HUES48 (cell line): ENCODE measurements around the gene STXBP6.
"Not testable (repeated sequence)": the region's sequence is repeated elsewhere in the genome, so short reads cannot be mapped to it uniquely, and the experiment has no call there.

Source experiments
- H3K27ac ChIP-seq: one replicate; pipeline ENCODE4 v1.7.0; 2013; ENCODE audit warnings: low read depth, low read length, inconsistent platforms
- H3K27me3 ChIP-seq: 2 replicates; pipeline ENCODE4 v1.6.1; 2013; ENCODE audit warnings: mild to moderate bottlenecking, low read length; ENCODE audit not compliant: control insufficient read depth, insufficient read depth
- H3K36me3 ChIP-seq: 2 replicates; pipeline ENCODE4 v1.6.1; 2013; ENCODE audit warnings: low read length; ENCODE audit not compliant: control insufficient read depth, insufficient read depth
- H3K4me1 ChIP-seq: 2 replicates; pipeline ENCODE4 v1.6.1; 2013; ENCODE audit warnings: mild to moderate bottlenecking, low read length; ENCODE audit not compliant: control insufficient read depth, insufficient read depth
- H3K4me3 ChIP-seq: 2 replicates; pipeline ENCODE4 v1.5.1; 2013; ENCODE audit warnings: mild to moderate bottlenecking, low read depth, low read length
- H3K9ac ChIP-seq: 2 replicates; pipeline ENCODE4 v1.6.1; 2013; ENCODE audit warnings: mild to moderate bottlenecking, low read depth, low read length, moderate library complexity
- H3K9me3 ChIP-seq: 2 replicates; pipeline ENCODE4 v1.6.1; 2013; ENCODE audit warnings: low read length; ENCODE audit not compliant: control insufficient read depth, insufficient read depth

The STXBP6 gene

DNA sequence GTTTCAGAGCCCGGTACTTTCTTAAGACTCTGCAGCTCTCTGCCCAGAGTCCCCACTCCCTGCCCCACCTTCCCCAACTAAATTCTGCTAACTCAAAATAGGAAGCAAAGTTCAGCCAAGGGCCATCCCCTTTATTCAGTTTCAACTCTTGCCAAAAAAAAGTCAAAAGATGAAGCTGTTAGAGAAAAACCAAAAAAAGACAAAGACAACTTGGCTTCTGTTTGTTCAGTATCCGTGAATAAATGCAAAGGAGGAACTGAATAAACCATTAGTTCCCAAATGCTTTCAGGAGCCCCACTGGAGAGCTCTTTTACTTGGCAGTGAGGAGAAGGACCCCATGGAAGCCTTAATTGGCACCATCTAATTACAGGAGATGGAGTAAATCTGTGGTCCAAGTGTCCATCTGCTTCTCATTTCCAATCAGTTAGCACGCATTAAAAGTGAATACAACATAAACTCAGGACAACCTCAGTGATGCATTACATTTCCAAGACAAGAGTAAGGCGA, 260.5 kb downstream of the STXBP6 start:
- Histone ChIP-seq H3K4me1 (no peaks in the 10 kb centered on the region), H3K27ac (no peak overlapping the region), H3K9ac (no peak overlapping the region), H3K4me3 (no peak overlapping the region), H3K9me3 (no peaks in the 10 kb centered on the region), H3K36me3 (no peaks in the 10 kb centered on the region), H3K27me3 (no peaks in the 10 kb centered on the region)

DNA sequence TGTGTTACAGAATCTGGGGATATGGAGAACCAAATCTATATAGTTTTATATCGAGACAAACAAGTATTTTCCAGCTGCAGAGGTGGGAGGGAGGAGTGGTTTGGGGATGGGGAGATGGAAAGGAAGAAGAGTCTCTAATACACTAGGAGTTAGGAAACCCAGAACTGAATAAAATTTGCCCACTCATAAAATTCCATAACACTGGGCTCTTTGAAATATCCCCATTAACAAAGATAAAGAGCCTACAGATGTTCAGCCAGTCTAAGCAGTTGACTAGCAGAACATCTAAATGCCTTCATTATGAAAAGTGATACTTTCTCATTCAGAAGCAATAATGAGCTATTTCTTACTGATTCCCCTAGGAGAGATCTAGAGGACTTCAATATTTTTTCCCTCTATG, 264.2 kb downstream of the STXBP6 start:
- no peaks in the 10 kb centered on the region for H3K27me3 ChIP-seq
- no peaks in the 10 kb centered on the region for H3K36me3 ChIP-seq
- H3K9me3 ChIP-seq, result no peaks in the 10 kb centered on the region
- H3K4me3 ChIP-seq, result no peak overlapping the region
- H3K9ac ChIP-seq, result no peak overlapping the region
- no peak overlapping the region for H3K27ac ChIP-seq
- no peaks in the 10 kb centered on the region for H3K4me1 ChIP-seq

DNA sequence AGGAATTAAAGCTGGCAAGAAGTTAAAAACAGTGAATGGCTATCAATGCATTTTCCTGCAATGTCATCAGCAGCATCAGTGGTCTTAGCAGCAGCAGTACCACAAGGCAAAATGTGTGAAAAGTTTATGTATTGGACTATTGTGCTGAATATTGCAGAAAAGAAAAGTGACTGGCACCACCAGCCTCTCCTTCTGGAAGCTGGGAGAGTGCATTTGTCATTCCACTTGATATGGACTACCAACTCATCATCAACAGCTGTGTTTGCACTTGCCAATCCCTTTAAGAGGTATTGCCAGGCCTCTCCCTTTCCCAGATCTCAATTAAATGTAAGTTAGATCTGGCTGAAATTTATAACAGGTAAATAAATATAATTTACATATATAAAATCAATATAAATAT, 265.0 kb downstream of the STXBP6 start:
- Histone ChIP-seq H3K36me3 (no peaks in the 10 kb centered on the region), H3K9me3 (no peaks in the 10 kb centered on the region), H3K27ac (no peak overlapping the region), H3K9ac (no peak overlapping the region), H3K27me3 (no peaks in the 10 kb centered on the region), H3K4me3 (no peak overlapping the region), H3K4me1 (no peaks in the 10 kb centered on the region)

DNA sequence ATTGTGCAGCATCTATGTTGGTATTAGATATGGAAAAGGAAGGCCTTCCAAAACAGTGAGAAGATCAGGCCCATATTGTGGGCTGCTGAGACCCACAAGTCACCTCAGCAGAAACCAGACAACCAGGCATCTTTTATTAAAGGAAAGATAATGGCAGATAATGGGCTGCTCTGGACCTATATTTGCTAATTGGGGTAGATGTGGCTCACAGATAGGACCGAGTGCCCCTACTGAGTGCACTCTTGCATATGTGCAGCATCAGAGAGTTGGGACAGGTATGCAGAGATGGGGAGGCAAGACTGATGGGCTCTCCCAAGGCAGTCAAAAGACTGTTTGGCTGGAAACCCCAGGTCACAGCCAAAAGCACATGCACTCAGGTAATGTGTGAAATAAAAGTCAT, 266.2 kb downstream of the STXBP6 start:
- no peak overlapping the region for H3K9ac ChIP-seq

DNA sequence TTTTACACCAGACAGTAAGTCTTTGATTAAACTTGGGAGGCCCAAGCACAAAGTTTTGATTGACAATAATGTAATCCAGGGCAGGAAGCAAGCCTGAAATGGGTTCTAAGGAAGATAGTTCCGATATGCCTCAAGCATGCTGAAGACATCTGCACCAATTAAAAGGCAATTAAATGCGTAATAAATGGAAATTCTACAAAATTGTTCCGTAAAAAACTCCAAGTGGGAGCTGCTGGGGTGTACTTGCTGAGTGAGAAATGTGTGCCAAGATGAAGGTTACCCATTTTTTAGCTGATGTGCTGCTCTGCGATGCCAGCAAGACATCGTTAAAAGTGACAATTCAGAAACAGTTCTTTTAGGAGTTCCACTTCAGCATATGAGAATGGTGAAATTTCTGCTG, 269.7 kb downstream of the STXBP6 start:
- no peaks in the 10 kb centered on the region for H3K36me3 ChIP-seq
- H3K9me3 ChIP-seq, result no peaks in the 10 kb centered on the region
- peaks cover 6% of the 10 kb centered on the region; the same call in 1 of the 2 replicates for H3K4me1 ChIP-seq

More for the DNA sequence above, 266.2 kb downstream of the STXBP6 start:
- no peaks in the 10 kb centered on the region for H3K27me3 ChIP-seq
- H3K27ac ChIP-seq, result no peak overlapping the region
- H3K9me3 ChIP-seq, result no peaks in the 10 kb centered on the region
- H3K4me1 ChIP-seq, result no peaks in the 10 kb centered on the region
- H3K36me3 ChIP-seq, result no peaks in the 10 kb centered on the region
- no peak overlapping the region for H3K4me3 ChIP-seq

DNA sequence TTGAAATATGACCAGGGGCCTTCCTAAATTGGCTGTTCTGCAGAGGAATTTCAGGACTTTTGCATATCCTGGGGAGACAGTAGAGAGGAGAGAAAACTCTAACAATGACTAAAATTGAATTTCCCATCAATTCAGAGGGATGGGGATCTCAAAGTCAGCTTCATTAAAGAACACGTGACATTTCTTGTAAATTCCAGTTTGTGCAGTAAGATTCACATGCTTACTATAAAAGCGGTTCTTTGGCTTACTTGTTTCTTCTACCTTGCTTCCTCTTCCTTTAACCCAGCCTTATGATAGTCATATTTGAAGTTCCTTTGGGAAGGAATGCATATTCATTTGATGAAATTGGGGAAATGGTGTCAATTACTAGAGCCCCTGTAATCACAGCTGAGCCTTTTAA, 272.3 kb downstream of the STXBP6 start:
- H3K9me3 ChIP-seq, result no peaks in the 10 kb centered on the region
- no peak overlapping the region for H3K27ac ChIP-seq
- H3K4me1 ChIP-seq, result peaks cover 6% of the 10 kb centered on the region; the same call in 1 of the 2 replicates
- H3K27me3 ChIP-seq, result no peaks in the 10 kb centered on the region
- no peak overlapping the region for H3K9ac ChIP-seq
- H3K4me3 ChIP-seq, result no peak overlapping the region
- no peaks in the 10 kb centered on the region for H3K36me3 ChIP-seq

More for the DNA sequence above, 269.7 kb downstream of the STXBP6 start:
- Histone ChIP-seq H3K9ac (no peak overlapping the region), H3K4me3 (no peak overlapping the region), H3K27me3 (no peaks in the 10 kb centered on the region), H3K27ac (no peak overlapping the region)

DNA sequence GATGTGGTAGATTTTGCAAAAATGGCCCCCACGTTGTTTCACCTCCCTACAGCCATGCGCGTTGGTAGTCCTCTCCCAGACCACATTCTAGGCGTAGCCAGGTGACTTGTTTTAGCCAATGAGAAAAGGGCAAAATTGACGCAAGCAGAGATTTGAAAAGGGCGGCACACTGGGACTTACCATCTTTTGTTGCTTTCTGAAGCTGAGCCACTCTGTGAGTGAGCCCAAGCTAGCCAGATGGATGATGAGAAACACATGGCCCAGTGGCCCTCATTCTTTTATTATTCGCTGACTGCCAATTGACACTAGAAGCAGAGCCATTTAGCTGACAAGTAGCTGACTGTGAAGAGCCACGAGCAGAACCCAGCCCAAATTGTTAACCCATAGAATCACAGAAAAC, 274.0 kb downstream of the STXBP6 start:
- Histone ChIP-seq H3K9me3 (no peaks in the 10 kb centered on the region), H3K4me3 (no peak overlapping the region), H3K27me3 (no peaks in the 10 kb centered on the region), H3K27ac (no peak overlapping the region), H3K9ac (no peak overlapping the region), H3K36me3 (no peaks in the 10 kb centered on the region), H3K4me1 (peaks cover 6% of the 10 kb centered on the region; the same call in 1 of the 2 replicates)

DNA sequence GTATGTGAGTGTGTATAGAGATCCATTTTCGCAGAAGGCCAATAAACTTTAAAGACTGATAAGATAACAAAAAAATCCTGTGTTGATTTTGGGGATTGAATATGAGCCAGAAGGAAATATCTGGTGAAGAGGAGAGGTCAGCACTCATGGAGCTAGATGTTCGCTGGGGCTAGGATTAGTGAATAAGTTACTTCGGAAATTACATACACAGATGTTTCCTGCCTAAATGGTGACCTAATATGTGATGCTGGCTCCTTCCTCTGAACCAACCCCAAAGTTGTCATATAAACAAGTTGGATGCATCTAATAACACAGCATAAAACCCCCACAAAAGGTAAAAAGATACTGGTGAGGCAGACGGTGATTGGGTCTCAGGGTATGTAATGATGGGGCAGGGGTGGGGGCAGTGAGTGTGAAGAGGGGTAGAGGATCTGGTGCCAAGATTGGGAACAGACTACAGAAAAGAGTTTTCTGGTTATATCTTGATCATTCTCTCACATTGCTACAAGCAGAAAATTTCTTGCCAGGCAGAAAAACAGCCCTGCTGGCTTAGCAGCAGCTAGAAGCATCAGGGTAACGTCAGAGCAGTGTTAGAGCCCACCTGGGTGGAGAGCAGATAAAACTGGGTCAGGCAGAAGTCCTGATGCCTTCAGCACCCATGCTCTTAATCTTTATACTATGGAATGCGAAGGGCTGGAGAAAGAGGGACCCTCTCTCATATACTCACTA, 275.6 kb downstream of the STXBP6 start:
- Histone ChIP-seq H3K27ac (no peak overlapping the region), H3K27me3 (no peaks in the 10 kb centered on the region), H3K9me3 (no peaks in the 10 kb centered on the region), H3K9ac (no peak overlapping the region), H3K36me3 (no peaks in the 10 kb centered on the region), H3K4me1 (peaks cover 6% of the 10 kb centered on the region; the same call in 1 of the 2 replicates), H3K4me3 (no peak overlapping the region)

DNA sequence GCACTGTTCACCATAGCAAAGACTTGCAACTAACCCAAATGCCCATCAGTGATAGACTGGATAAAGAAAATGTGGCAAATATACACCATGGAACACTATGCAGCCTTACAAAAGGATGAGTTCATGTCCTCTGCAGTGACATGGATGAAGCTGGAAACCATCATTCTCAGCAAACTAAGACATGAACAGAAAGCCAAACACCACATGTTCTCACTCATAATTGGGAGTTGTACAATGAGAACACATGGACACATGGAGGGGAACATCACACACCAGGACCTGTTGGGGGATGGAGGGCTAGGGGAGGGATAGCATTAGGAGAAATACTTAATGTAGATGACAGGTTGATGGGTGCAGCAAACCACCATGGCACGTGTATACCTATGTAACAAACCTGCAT, 276.4 kb downstream of the STXBP6 start:
- not testable (repeated sequence) for H3K9ac ChIP-seq, H3K36me3 ChIP-seq, H3K9me3 ChIP-seq, H3K4me3 ChIP-seq, H3K4me1 ChIP-seq, H3K27me3 ChIP-seq, H3K27ac ChIP-seq

DNA sequence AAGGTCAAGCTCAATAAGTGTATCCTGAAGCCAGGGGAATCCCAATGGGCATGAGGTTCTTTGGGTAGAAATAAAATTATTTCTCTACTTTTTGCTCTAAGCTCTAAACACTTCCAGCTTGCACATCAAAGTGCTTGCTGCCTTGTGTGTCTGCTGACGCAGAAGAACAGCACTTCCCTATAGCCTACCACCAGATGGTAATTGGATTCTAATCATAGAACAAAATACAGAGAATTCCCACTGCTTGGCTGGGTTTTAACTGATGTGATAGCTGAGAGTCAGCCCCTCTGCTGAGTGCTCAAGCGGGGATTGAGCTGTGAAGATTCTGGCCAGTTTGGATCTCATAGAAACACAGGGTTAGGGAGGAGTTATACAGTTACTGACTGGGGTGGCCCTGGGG, 283.5 kb downstream of the STXBP6 start:
- H3K9ac ChIP-seq, result no peak overlapping the region
- no peaks in the 10 kb centered on the region for H3K27me3 ChIP-seq
- H3K4me3 ChIP-seq, result no peak overlapping the region
- no peaks in the 10 kb centered on the region for H3K4me1 ChIP-seq
- no peak overlapping the region for H3K27ac ChIP-seq
- no peaks in the 10 kb centered on the region for H3K36me3 ChIP-seq
- H3K9me3 ChIP-seq, result no peaks in the 10 kb centered on the region; the same call in 1 of the 2 replicates

DNA sequence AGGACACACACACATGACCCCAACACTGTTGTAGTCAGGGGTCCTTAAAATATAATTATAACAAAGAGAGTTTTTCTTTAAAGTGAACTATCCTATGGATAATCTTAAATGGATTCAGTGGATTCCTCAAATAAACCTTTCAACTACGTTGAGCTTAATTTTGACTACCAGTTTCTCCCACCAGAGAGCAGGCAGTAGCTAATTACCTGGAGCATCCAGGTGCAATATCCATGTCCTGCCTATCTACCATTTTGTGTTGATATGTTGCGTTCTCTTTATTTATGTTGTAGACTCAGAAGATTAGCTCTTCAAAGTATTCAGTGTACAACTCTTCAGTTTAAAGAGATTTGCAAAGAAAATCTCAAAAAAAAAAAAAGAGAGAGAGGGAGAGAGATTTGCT, 288.8 kb downstream of the STXBP6 start:
- no peaks in the 10 kb centered on the region for H3K9me3 ChIP-seq
- H3K27ac ChIP-seq, result no peak overlapping the region
- H3K36me3 ChIP-seq, result no peaks in the 10 kb centered on the region
- no peaks in the 10 kb centered on the region for H3K27me3 ChIP-seq
- no peak overlapping the region for H3K9ac ChIP-seq
- no peak overlapping the region for H3K4me3 ChIP-seq
- no peaks in the 10 kb centered on the region for H3K4me1 ChIP-seq
